Dendritic cell treated with granulocyte-macrophage colony-stimulating factor and Interleukin-4, amounts not matched to agents 40 ng/mL and 50 ng/mL, for 4 days (primary cell): Measurements from ENCODE around the gene SRGAP2C.
"Not testable (repeated sequence)": the region's sequence is repeated elsewhere in the genome, so short reads cannot be mapped to it uniquely, and the experiment has no call there.

Experiments used
- H3K27ac Mint-ChIP-seq: one replicate; pipeline ENCODE4 v1.8.0; 2022; ENCODE audit warnings: mild to moderate bottlenecking, mixed read lengths
- H3K27me3 Mint-ChIP-seq: one replicate; pipeline ENCODE4 v1.8.0; 2022; ENCODE audit warnings: mild to moderate bottlenecking, mixed read lengths
- H3K36me3 Mint-ChIP-seq: one replicate; pipeline ENCODE4 v1.8.0; 2022; ENCODE audit warnings: low read depth, mixed read lengths
- H3K4me1 Mint-ChIP-seq: one replicate; pipeline ENCODE4 v1.8.0; 2022; ENCODE audit warnings: low read depth, mixed read lengths
- H3K4me3 Mint-ChIP-seq: one replicate; pipeline ENCODE4 v1.8.0; 2022; ENCODE audit warnings: mild to moderate bottlenecking, moderate library complexity, mixed read lengths
- H3K9me3 Mint-ChIP-seq: one replicate; pipeline ENCODE4 v1.8.0; 2022; ENCODE audit warnings: mixed read lengths
- intact Hi-C: fragments of 100-400 bp; cut with micrococcal nuclease; formaldehyde crosslinking; loops from one replicate; pipeline ENCODE4 v1.15.0; 2022

SRGAP2C gene

DNA sequence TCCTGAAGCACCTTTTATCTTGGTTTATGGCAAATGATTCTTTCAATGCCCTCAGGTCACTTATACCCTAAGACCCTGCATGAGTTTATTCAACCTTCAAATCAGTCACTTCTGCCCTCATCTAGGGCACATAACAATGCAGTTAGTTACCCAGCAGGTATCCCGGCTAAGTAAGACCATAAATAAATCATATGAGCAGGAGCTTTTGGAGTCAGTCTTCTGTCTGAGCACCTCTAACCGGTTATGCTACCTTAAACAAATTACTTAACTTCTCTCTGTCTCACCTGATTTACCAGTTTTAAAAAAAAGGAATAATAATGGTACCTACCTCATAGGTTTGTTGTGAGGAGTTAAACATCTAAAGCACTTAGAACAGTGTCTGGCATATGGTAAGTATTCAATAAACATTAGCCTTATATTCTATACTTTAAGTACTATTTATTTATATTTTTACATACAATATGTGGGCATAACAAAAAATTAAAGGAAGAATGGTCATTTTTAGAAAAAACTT lies 17.5 kb upstream of the SRGAP2C start:
- H3K27ac Mint-ChIP-seq, H3K4me3 Mint-ChIP-seq, H3K36me3 Mint-ChIP-seq, H3K4me1 Mint-ChIP-seq, H3K9me3 Mint-ChIP-seq, H3K27me3 Mint-ChIP-seq, intact Hi-C loops: not testable (repeated sequence)

DNA sequence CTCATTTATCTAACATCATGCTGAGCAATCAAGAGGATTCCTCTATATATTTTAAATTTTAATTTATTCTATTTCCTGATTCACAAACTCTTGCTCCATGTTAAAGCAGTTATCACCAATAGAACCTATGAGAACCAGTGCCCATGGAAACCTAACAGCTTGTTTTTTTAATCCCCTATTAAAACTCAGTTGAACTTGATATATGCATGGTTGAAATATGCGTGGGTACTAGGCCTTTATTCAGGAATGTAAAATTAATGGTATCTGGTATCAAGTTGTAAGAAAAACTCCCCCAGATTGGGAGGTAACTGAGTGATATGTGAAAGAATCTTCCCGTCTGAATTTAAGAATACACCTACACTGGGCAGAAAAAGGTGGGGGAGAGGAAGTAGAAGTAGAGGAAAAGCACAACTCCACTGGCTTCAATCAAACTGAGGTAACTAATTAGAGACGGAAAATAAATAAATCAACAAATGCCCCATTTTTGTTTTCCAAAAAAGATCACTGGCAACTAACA lies 16.6 kb upstream of the SRGAP2C start:
- intact Hi-C loops, H3K4me1 Mint-ChIP-seq, H3K27me3 Mint-ChIP-seq, H3K9me3 Mint-ChIP-seq, H3K4me3 Mint-ChIP-seq, H3K27ac Mint-ChIP-seq, H3K36me3 Mint-ChIP-seq: not testable (repeated sequence)

DNA sequence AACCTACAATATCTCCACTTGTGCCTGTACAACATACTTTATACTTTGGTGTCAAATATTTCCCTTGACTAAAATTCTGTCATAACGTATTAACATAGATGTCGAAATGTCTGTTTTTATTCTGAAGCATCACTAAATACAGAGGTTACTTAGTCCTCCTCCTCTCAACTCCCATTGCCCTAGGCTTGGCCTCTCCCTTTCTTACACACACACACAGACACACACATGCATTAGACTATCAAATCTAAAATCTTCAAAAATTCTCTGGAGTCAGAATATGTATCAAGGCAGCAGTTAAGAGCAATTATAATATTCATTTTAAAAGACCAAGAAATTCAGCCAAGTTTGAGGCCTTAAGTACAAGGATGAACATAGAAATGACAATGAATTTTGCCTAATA lies 8.1 kb upstream of the SRGAP2C start:
- H3K36me3 Mint-ChIP-seq, H3K27me3 Mint-ChIP-seq, intact Hi-C loops, H3K4me1 Mint-ChIP-seq, H3K27ac Mint-ChIP-seq, H3K4me3 Mint-ChIP-seq, H3K9me3 Mint-ChIP-seq: not testable (repeated sequence)

DNA sequence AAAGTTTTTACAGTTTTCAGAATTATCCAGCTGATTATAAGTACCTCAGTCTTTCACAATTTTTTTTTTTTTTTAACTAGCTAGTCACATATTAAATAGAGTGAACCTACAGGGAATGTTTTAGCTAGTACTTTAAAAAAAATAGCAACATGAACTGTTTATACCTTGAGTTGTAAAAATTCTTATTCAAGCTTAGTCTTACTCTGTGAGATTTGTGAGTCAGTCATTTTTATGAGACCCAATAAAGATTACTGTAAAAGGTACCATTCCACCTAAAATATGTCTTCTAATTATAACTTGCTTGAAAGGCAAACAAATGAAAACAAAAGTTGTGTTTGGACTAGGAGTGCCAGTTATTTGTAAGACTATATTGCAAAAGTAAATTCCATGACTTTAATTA lies 6.6 kb upstream of the SRGAP2C start:
- H3K36me3 Mint-ChIP-seq, H3K4me3 Mint-ChIP-seq, intact Hi-C loops, H3K27me3 Mint-ChIP-seq, H3K4me1 Mint-ChIP-seq, H3K27ac Mint-ChIP-seq, H3K9me3 Mint-ChIP-seq: not testable (repeated sequence)

DNA sequence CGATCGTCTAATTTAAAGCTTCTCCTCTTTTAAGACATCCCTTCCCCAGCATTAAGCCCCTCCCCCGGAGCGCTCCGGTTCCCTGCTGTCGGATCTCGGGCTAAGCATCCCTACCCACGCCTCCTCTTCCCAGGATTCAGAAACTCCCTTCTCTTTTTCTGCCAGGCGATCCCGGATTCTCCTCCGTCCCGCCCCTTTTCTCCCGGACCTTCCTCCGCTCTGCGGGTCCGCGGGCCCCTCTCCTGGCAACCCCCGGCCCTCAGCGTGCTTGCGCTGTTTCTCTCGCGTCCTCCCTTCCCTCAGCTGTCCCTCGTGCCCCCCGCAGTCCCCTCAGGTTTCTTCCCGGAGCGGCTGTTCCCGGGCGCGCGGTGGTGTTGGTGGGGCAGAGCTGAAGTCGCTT lies 908 bp upstream of the SRGAP2C start:
- H3K4me1 Mint-ChIP-seq, H3K9me3 Mint-ChIP-seq, H3K36me3 Mint-ChIP-seq, intact Hi-C loops, H3K27me3 Mint-ChIP-seq, H3K27ac Mint-ChIP-seq: not testable (repeated sequence)
- H3K4me3 Mint-ChIP-seq, result peak overlapping the region; percentile 42

DNA sequence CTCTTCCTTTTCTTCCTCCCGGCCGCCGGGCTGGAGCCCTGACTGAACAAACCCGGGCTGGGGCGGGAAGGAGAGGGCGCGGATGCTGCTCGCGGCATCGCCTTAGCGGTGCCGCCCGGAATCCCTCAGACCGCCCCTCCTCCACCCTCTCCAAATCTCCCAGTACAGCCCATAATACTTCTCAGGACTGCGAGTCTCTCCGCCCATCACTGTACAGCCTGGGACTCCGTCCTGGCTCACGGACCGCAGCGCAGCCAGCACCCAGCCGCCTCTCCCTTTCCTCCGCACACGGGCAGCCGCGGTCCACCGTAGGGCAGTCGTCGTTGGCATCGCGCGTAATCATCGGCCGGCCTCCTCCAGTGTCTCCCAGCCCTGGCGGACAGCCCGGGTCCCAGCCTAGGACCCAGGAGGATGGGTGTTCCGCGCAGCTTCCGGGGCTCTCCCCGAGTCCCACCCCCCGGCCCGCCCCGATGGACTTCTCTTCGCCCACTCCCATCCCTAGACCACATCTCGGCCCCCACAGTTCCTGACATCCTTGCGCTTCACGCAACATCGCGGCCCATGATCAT lies 449 bp downstream of the SRGAP2C start:
- intact Hi-C loops, H3K4me1 Mint-ChIP-seq, H3K9me3 Mint-ChIP-seq, H3K36me3 Mint-ChIP-seq, H3K27me3 Mint-ChIP-seq: not testable (repeated sequence)
- Mint-ChIP-seq H3K4me3 (peak overlapping the region; percentile 89), H3K27ac (peak overlapping the region; percentile 95)

DNA sequence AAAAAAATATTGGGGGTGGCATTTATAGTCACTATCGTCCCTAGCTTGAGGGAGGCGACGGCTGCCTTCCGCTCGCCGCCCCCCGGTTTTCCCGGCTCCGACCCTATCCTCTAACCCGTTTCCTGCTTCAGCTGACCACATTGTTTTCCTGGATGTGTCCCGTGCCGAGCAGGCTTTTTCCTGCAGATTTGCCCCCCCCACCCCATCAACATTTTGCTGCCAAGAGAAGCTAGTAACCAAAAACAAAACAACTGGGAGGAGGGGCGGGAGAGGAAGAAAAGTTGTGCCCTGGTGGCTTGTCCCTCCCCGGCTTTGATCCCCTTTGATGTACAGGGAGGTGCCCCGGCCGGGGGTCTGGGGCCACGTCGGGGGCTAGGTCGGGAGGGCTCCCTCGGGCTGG lies 1.4 kb downstream of the SRGAP2C start:
- Mint-ChIP-seq H3K27ac (peak overlapping the region; percentile 86), H3K4me3 (peak overlapping the region; percentile 83)
- H3K9me3 Mint-ChIP-seq, intact Hi-C loops, H3K4me1 Mint-ChIP-seq, H3K36me3 Mint-ChIP-seq, H3K27me3 Mint-ChIP-seq: not testable (repeated sequence)

DNA sequence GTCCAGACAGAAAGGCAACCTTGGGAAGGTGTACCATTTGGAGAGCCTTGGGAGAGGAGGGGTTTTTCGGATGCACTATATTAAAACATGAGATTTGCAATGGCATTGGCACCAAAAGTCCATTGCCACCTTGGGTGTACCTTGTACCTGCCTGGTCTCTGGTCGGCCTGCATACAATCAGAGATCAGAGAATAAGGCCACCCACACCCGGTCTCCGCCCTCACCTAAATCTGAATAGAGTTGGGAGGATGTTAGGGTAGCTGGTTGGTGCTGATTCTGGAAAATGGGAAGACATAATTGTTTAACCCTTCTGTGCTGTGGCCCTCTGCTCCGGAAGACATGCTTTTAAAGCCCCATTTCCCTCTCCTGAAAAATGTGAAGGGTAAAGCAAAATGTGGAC lies 3.1 kb downstream of the SRGAP2C start:
- H3K4me1 Mint-ChIP-seq, H3K9me3 Mint-ChIP-seq, H3K27me3 Mint-ChIP-seq, intact Hi-C loops, H3K27ac Mint-ChIP-seq, H3K36me3 Mint-ChIP-seq: not testable (repeated sequence)
- peak overlapping the region; percentile 51 for H3K4me3 Mint-ChIP-seq

DNA sequence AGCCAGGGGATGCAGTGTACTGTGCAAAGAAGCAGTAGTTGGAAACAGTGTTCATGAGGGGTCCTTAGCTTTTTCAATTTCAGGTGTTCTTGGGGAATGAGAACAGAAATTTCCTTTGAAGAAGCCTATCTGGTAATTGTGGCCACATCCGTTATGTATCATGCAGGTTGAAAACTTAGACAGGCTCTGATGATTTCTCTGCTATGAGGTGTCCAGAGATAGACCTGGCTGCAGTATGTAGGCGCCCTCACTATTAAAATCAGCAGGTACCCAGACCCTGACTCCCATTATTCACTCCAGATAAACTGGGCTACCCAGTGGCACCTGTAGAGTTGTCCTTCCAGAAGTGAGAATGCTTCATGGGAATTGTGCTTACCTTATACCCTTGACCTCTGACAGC lies 7.7 kb downstream of the SRGAP2C start:
- H3K27me3 Mint-ChIP-seq, H3K27ac Mint-ChIP-seq, intact Hi-C loops, H3K36me3 Mint-ChIP-seq, H3K9me3 Mint-ChIP-seq, H3K4me1 Mint-ChIP-seq, H3K4me3 Mint-ChIP-seq: not testable (repeated sequence)

DNA sequence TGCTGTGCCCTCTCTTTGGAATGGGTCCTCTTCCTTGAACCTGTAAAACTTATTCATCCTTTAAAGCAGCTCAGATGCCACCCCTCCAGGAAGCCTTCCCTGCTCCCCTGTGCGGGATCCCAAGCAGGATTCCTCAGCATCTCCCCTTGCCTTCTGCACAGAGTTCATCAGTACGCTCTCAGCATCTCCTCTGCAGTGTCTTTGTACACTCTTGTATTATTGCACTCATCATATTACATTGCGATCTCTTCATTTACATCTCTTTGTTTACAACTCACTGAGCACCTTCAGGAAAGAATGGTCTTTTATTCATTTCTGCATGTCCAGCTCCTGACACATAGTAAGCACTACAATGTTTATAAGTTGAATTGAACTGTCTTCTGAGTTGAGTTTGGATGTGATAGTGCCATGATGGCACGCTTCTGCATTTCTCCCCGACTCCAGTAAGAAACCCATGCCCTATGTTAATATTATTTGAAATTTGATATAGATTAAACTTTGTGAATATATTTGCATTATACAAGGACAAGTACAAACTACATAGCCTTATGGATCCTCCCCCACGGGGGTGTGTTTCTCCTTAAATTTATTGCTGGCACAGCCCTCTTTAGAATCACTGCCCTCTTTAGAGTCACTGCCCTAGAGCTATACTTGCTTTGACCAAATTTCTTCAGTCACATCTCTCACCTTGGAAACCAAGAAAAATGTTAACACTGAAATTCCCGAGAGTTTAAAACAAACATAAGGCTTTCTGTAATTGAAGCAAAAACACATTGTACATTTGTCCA lies 12.5 kb downstream of the SRGAP2C start:
- H3K4me3 Mint-ChIP-seq, H3K36me3 Mint-ChIP-seq, intact Hi-C loops, H3K27ac Mint-ChIP-seq, H3K9me3 Mint-ChIP-seq, H3K27me3 Mint-ChIP-seq, H3K4me1 Mint-ChIP-seq: not testable (repeated sequence)

DNA sequence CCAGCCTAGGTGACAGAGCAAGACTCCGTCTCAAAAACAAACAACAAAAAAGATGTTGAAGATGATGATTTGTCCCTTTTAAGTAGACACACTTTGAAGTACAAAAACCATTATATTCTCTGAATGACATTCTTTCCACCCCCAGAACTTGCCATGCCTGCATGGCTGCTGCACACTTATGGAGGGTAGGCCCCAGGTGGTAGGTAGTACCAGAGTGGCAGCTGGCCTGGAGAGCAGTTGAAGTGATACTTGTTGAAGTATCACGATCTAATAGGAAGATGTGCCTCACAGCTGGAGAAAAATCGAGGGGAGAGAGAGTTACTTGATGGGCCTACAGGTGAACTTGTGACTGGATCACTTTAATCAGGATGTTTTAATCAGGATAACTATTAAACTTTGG lies 15.0 kb downstream of the SRGAP2C start:
- H3K36me3 Mint-ChIP-seq, intact Hi-C loops, H3K4me3 Mint-ChIP-seq, H3K9me3 Mint-ChIP-seq, H3K27ac Mint-ChIP-seq, H3K27me3 Mint-ChIP-seq, H3K4me1 Mint-ChIP-seq: not testable (repeated sequence)

DNA sequence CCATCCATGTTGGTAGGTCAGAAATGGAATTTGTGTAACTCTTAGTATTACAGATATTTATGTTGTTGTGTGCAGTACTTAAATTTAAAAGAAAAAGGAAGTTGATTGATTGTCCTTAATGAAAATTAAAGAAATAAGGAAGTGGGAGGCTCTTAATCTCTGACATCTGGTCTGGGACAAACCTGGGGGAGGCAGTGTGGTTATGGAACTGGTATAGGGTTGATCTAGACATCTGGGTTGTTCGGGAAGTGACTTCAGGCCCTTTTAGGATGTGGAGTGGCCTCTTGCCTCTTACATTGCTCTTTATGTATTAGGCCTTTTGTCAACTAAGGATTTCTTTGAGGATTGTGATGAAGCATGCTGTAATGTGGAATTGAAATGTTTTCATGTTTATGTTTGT lies 15.5 kb downstream of the SRGAP2C start:
- H3K4me3 Mint-ChIP-seq, H3K27me3 Mint-ChIP-seq, H3K36me3 Mint-ChIP-seq, intact Hi-C loops, H3K27ac Mint-ChIP-seq, H3K4me1 Mint-ChIP-seq, H3K9me3 Mint-ChIP-seq: not testable (repeated sequence)

DNA sequence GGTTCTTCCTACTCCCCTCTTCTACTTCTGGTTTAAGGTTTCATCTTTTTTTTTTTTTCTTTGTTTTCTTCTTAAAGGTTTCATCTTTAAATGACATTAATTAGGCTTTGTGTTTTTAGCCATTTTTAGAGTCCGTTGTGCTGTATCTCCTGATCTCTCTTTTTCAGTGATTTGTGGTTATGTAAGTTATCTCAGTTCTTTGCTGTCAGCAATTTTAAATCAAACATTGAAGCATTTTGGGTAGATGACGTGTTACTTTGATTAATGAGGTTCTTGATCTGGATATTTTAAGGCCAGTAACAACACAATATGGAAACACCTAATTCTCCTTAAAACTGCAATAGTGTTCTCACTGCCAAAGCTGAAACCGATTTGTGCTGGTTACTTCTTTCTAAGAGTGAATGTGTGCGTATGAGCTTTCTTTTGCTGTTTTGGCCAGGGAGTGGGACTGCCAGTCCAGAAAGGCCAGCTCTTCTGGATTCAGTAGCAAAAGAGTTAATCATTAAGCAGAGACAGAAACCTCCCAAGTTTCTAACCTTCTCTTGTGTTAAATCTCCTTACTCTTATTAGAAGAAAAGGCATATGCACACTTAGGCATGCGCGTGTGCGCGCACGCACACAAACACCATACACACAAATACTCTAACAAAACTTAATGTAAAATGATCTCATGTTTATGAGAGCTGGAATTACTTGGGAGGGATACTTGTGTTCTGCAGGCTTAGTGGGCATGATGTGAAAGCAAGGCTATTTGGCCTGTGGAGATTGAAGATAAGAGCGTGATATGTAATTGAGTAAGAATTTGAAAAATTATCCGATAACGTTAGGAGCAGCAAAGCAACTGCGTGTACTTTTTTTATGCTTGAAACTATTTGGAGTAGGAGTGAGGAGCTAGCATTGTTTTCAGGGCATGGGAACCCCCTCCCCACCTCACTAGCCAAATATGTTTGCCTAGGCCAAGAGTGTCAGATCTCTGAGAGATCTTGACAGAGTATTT lies 16.5 kb downstream of the SRGAP2C start:
- H3K9me3 Mint-ChIP-seq, H3K36me3 Mint-ChIP-seq, intact Hi-C loops, H3K27ac Mint-ChIP-seq, H3K4me3 Mint-ChIP-seq, H3K27me3 Mint-ChIP-seq, H3K4me1 Mint-ChIP-seq: not testable (repeated sequence)

DNA sequence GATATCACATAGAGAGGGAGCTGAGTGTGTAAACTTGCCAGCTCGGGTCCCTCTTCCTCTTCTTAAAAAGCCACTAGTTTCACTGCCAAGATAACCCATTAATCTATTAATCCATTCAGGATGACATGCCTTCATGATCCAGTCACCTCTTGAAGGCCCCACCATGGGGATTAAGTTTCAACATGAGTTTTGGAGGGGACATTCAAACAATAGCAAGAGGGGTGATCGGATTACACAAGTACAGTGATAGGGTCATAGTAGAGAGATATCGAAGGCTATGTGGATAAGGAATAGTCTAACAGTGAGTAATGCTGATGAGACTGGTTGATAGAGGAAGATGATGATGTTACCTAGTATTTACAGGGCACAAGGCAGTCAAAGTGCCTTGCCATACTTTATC lies 18.2 kb downstream of the SRGAP2C start:
- H3K36me3 Mint-ChIP-seq, H3K9me3 Mint-ChIP-seq, intact Hi-C loops, H3K4me3 Mint-ChIP-seq, H3K27ac Mint-ChIP-seq, H3K4me1 Mint-ChIP-seq, H3K27me3 Mint-ChIP-seq: not testable (repeated sequence)
